ENCODE data around the gene MPP4. TPM values are rescaled to one million over a fixed set of nuclear protein-coding genes. Genes with fewer than 3 reads are reported as not detected.

Gene MPP4
- total RNA-seq, 1 experiment from 2014 or later = not detected

DNA sequence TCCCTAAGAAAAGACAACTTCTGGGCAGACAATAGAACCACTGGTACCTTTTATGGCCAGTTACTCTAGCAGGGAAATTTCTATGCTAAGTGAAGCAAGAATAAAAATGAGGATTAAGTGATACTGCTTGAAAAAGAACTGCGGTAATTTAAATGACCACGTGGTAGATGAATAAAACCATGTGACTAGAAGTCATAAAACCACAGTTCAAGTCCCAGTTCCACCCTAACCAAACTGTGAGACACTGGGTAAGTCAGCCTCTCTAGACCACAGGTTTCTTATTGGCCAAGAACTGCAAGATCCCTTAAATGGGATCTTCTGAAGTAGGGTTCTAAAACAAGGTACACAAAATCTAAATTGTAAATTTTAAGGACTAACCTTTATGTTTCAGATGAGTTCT lies 67.9 kb downstream of the MPP4 start:
- DNase-seq (ENCODE audit: low spot score) = no peak

DNA sequence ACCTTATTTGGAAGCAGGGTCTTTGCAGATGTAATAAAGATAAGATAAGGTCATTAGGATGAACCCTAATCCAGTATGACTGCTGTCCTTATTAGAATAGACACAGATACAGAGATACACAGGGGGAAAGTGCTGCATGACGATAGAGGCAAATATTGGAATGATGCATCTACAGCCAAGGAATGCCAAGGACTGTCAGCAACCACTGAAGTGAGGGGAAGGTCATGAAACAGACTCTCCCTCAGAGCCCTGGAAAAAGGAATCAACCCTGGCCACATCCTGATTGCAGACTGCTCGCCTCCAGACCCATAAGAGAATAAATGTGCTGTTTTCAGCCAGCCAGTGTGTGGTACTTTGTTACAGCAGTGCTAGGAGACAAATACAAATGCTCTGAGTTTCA lies 69.9 kb downstream of the MPP4 start:
- no peak for DNase-seq (ENCODE audit: low spot score)

DNA sequence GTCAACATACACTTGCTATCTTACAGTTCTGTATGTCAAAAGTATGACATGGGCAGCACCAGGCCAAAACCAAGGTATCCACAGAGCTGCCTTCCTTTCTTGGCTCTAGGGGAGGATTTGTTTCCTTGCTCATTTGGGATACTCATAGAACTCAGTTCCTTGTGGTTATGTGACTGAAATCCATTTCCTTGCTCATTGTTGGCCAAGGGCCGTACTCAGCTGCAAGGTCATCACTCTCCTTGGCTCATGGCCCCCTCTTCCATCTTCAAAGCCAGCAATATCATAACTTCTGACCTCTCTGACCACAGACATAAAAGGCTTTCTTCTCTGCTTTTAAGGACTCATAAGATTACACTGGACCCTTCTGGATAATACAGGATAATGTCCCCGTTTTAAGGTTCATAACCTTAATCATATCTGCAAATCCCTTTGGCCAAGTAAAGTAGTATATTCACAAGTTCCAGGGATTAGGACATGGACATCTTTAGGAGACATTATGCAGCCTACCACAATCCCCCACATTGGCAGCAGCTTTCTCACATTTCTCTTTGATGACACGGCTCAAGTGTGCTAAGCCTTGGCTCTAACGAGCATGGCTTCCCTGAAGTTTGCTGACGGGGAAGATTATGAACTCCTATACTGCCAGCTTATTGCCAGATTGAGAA lies 76.0 kb downstream of the MPP4 start:
- no peak for DNase-seq (ENCODE audit: low spot score)

DNA sequence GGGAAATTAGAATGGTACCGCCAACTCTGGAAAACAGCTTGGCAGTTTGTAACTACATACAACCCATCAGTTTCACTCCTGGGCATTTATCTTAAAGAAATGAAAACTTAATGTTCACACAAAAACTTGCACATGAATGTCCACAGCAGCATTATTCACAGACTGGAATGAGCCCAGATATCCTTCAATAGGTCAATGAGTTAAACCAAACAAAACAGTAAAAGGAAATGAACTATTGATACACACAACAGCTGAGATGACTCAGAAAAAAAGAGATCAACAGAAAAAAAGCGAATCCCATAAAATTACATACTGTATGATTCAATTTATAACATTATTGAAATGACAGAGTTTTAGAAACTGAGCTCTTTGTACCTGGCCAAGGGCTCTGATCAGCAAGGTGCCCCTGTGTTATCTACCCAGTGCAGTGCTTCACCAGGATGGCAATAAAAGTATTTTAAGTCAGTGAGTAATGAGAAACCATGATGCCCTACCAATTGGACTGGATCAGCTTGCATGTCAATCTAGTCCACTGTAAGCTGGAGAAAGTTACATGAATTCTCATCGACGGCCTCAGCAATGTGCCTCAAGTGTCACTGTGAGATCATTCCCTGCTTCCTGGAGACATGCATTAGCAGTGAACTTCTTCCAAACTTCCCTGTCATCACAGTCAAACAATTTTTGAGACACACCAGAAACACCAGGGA lies 77.0 kb downstream of the MPP4 start:
- DNase-seq (ENCODE audit: low spot score) = no peak

DNA sequence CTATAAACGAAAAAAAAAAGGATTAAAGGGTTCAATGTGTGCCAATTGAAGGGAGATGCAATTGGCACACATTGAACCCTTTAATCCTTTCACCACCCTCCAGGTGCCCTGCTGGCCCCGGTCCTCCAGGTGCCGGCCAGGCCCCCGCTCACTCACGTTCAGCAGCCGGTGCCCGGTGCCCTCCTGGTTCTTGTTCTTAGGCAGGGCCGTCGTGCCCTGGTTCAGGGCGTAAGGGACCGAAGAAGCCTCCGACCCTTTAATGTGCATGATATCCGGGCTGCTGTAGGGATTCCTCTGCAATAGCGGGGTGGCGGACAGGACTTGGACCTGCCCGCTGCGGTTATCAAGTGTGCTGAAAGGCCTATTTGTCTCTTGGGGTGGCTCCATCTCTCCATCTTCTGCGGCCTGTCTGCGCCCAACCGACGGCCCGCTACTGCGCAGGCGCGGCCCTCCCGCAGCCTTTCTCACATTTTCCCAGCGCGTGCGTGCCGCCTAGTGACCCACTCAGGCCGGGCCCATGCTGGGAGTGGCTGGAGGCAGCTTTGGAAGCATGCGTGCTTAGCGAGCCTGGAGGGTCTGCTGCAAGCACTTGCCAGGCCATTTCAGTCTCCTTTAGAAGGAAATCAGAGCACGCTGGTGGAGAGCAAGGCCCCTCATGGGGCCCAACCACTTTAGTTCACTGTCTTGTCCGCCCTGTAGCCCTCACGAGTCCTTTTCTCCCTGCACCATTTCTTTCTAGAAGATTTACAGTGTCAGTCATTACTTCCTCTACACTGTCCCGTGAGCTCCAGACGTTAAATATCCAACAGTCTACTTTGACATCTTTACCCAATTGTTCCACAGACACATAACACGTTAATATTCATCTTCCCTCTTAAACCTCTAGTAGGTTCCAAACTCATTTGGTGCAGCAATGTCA lies 79.4 kb downstream of the MPP4 start:
- no peak for DNase-seq (ENCODE audit: low spot score)

DNA sequence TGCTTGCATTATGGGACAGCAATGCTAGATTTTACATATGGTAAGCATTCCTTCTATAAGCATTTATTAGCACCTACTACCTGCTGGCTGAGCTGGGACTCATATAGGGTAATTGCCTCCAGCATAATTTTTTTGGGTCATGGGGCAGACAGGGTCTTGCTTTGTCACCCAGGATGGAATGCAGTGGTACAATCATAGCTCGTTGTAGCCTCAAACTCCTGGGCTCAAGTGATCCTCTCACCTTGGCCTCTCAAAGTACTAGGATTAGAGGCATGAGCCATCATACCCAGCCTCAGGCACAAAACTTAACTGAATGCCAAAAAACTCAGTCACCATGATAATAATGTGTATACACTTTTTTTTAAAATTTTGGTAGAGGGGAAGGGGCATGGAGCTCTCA lies 90.4 kb downstream of the MPP4 start:
- DNase-seq (ENCODE audit: low spot score) = no peak

DNA sequence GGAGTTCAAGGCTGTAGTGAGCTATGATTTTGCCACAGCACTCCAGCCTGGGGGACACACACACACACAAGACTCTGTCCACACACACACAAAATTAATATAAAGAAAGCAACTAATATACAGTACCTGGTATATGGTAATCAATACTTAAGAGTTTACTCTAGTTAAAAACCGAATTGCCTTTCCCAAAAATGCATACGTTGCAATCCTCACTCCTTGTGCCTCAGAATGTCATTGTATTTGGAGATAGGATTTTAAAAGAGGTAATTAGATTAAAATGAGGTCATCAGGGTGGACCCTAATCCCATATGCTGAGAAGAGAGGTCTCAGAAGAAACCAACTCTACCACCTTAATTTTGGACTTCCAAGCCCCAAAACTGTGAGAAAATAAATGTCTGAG lies 90.9 kb downstream of the MPP4 start:
- DNase-seq (ENCODE audit: low spot score) = no peak

DNA sequence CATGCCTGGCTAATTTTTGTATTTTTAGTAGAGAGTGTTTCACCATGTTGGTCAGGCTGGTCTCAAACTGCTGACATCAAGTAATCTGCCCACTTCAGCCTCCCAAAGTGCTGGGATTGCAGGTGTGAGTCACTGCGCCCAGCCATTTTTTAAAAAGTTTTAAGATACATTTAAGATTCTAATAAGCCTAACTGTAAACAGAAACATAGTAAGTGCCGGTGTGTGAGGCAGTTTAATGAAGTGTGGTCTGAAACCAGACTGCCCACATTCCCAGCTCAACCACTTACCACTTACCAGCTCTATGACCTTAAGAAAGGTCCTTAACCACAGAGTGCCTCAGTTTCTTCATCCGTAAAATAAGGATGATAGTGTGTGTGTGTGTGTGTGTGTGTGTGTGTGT lies 97.5 kb downstream of the MPP4 start:
- DNase-seq (ENCODE audit: low spot score) = peak; percentile 26

DNA sequence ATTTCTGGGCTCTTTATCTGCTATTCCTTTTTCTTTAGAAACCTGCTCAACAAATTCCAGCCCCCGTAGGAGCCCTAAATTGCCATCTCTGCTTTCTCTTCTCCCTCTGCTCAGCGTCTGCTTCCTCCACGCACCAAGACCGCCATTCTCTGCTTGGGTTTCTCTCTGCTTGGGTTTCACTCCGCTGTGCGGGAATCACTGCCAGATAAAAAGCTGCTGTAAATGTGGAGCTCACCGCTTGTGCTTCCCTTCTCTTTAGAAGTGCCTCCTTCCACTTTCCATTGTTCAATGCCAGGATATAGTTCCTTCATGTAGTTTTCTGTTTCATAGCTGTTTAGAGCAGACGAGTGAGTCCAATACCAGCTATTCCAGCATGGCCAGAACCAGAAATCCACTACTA lies 101.0 kb downstream of the MPP4 start:
- DNase-seq (ENCODE audit: low spot score) = no peak

Small RNA genes lying within 50 kb of the gene (small RNA-seq; reads per million reads assigned to genes)
- not detected for gene RNU6-651P

Other genes with a start within 250 kb of the MPP4 start
- 6.8 and 10.0 TPM in 2 replicates for gene TRAK2, start 247.2 kb downstream of the MPP4 start, total RNA-seq (2014; rRNA removed; shearing (Covaris generic))
- 7.6 and 8.1 TPM in 2 replicates for gene STRADB, start 246.9 kb downstream of the MPP4 start, total RNA-seq (2014; rRNA removed; shearing (Covaris generic))
- 6.0 and 9.0 TPM in 2 replicates for gene TMEM237, start 55.1 kb downstream of the MPP4 start, total RNA-seq (2014; rRNA removed; shearing (Covaris generic))
- gene ALS2, start 82.3 kb upstream of the MPP4 start, total RNA-seq (2014; rRNA removed; shearing (Covaris generic)) = 8.9 and 13.4 TPM in 2 replicates
- not detected in 2 replicates for gene CDK15, start 107.9 kb upstream of the MPP4 start, total RNA-seq (2014; rRNA removed; shearing (Covaris generic))

Measured in HT-29 (cell line).